Anterior cingulate cortex (tissue), 58 donors: ENCODE measurements around the gene LEF1.

Source experiments
- DNase-seq, 58 donors: peaks; one replicate each; lab custom pipeline; 2025; lab: John Stamatoyannopoulos, UW

LEF1 gene

DNA sequence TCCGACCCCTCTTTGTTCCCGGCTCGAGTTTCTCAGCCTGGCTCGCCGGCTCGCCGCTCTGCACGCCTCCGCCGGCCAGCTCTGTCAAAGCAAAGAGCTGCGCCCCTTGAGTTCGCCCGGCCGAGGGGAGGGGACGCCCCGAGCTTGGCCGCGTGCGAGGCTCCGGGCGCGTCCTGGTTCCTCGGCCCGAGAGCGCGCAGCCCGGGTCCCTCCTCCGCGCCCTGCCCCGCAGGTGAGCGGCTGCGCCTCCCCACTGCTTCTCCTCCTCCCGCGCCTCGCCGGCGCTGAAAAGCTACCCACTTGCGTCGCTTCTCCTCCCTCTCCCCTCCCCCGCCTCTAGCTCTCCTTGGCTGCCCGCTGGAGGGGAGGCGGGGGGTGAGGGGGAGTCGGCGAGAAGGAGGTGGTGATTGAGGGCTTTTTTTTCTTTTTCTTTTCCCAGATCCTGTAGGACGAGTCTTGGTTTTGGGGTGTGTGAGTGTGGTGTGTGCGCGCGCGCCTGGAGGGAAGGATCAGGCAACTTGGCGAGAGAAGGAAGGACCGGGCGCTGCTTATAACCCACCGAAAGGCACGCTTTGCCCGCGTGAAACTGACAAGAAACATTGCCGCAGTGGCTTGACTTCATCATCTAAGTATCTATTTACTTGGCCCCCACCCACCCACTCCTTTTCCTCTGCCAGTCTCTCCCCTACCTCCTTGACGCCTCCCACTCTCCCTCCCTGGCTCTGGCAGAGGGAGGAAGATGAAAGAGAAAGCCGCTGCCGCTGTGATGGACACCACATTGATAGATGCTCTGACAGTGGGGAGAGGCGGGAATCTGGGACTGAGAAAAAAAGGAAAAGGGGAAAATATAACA is at the start of gene LEF1:
Gene LEF1, minus strand, starts transcription at position 262 of the 853 bp plus-strand sequence. CDS start 1,165 bp downstream, outside the sequence.
- no peak for DNase-seq

DNA sequence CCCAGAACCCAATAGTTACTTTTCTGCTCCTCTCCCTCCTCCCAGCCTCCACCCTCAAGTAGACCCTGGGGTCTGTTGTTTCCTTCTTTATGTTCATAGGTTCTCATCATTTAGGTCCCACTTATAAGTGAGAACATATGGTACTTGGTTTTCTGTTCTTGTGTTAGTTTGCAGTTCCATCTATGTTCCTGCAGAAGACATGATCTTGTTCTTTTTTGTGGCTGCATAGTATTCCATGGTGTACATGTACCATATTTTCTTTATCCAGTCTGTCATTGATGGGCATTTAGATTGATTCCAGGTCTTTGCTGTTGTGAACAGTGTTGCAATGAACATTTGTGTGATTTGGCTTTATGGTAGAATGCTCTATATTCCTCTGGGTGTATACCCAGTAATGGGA is 47.8 kb upstream of the LEF1 start:
- DNase-seq, result no peak

DNA sequence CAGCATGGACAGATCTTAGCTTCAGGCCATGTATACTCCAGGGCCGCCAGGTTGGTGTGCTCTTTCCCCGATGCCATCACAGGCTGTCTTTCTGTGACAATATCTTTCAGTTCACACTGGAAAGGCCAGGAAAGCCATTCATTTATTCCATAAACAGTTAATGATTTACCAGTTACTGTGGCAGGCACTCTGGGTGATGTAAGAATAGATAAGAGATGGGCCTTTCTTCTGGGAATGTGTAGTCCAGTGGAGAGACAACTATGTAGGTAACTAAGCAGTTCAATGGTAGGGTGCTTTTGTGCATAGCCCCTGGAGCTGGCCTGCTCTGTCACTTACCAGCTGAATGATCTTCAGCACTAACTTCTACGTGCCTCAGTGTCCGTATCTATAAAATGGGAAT is 46.3 kb upstream of the LEF1 start:
- no peak for DNase-seq

DNA sequence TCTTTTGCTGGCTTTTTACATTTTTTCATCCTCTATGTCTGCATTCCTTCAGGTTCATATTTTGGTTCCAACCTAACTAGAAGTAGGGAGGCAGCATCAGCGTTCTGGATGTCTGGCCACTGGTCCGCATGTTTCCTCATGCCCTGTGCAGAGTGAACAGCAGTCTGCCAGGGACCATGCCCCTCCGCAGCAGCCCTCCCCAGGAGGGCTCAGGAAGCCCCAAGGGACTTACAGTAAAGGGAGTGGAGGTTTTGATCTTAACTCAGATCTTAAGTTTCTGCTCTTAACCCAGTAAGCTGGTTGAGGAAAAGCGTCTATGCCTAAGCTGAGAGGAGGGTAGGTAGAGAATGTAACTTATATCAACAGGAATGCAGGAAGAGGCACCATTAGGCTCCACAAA is 45.0 kb upstream of the LEF1 start:
- no peak for DNase-seq

DNA sequence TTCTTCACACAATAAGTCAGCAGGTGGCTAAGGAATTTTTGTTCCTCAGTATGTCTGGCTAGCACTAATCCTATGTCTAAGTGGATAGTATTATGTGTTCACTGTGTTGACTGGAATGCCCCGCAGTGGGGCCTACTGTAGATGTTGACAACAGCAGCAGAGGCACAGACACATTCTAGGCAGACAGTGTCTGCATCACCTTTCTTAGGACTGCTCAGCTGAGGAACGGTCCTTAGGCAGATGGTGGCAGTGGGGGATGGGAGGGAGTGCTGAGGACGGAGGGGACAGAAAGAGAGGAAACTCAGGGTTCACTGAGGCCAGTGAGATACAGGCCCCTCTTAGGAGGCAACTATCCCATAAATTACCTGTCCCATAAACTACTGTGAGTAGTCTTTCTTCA is 44.6 kb upstream of the LEF1 start:
- DNase-seq, result no peak

DNA sequence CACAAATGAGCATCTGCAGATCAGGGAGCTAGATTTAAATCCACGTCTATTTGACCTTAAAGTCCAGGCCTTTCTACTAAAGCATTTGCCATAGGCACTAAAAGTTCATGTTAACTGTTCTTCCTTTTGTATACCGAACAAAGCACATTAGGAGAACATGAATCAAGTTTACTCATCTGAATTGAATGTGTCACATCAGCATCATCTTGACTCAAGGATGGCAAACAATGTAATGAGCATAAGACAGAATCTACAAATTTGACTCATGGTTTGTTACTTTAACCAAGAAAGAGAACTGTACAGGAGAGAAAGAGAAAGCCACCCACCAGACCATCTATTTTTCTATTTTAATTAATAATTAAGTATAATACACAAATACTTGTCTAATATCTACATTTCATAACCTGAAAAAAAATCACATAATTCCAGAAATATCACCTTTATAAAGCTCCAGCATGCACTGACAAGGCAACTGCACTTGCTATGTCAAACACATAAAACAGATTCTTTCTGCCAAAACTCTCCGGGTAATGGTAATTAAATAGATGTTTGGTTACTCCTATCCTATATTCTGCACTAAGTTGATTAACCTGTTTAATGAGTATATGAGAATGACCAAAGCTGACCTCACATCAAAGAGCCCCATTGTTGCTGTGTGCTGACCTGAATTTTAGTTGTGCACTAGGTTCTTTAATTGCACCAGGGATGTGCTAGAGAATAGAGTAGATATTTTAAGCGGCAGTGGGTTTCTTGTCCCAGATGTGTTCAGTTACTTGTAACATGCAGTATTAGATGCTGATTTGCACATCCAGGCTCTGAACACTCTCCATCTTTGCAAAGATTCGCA is 42.5 kb upstream of the LEF1 start:
- DNase-seq, result no peak

DNA sequence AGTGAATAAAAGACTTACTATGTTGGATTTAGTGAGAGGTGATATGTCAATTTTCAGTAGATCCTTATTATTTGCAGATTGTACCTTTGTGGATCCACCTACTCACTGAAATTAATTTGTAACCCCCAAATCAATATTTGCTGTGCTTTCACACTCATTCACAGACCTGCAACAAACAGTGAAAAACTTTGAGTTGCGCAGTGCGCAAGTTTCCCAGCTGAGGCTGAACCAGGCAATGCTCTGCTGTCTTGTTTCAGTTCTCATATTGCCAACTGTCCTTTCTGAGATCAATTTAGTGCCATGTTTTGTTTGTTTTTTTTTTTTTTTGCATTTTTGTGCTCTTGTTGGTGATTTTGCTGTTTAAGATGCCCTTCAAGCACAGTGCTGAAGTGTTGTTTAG is 40.8 kb upstream of the LEF1 start:
- DNase-seq, result no peak

DNA sequence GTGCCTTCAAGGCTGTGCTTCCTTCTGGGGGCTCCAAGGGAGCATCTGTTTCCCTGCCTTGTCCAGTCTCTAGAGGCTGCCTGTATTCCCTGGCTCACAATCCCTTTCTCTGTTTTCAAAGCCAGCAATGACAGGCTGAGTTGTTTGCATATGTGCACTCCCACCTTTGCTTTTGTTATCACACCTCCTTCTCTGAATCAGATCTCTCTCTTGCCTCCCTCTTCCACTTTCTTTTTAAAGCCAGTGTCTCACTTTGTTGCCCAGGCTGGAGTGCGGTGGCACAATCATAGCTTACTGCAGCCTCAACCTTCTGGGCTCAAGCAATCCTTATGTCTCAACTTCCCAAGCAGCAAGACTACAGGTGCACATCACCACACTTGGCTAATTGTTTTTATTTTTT is 37.1 kb upstream of the LEF1 start:
- no peak for DNase-seq

DNA sequence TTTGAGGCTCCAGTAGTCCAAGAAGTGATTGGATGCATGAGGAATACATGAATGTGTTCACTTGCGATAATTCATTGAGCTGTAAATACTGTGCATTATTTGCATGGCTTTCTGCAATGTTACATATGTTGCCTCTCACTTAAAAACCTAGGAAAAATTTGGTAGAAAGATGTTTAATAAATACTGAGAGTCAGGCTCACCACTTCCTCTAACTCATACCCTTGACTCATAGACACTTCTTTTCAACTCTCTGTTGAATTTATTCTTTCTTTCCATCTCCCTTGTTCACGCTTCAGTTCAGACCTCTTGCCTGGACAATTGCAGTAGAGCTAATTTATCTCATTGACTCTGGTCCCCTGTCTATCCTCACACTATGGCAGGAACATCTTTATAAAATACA is 35.8 kb upstream of the LEF1 start:
- DNase-seq, result no peak

DNA sequence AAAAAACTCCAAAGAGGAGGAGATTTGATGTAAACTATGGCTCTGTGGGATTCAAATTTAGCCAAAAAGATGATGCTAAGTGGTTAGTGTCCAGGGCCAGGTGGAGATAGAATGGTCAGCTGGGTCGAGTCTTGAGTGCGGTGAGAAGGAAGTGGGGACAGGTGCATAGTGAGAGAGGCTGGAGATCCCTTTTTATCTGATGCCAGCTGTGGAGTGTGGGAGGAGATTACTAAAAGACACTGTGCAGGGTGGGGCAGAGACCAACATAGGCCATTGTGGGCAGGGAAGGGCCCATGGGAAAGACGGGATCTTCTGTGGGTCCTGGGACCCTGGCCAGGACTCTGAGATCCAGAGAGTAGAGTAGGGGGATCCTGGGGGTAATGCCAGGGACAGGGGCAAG is 34.6 kb upstream of the LEF1 start:
- no peak for DNase-seq

DNA sequence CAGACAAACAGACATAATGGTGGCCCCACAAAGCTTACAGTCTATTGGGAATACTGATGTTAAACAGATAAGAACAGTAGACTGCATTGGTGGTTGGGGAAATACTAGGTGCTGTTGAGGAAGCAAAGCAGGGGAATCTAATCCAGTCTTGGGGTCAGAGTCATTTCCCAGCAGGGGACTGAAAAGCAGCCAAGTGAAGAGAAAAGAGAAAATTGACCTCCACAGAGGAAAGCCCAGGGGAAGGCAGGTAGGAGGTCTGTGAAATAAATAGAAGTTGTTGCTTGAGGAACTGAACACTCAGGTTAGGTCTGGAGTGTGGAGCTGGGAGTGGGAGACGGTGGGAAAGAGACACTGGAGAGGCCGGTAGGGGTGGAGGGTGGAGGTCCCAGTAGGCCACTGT is 33.0 kb upstream of the LEF1 start:
- DNase-seq, result no peak

DNA sequence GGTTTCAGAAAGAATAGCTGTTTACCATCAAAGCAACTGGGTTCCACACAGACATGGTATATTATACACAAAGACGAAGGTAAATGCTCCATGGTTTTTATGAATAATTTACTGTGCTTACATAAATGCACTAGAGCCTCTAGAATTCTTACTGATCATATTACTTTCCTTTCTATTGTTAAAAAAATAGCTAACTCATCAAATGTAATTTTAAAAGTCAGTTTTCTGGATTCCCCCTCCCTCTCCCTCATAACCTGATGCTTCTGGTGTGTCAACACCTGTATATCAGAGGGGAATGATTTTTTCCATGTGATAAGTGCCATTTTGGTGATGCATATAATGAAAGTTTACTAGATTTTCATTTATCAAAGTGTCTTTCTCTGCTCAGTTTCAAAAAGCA is 31.1 kb upstream of the LEF1 start:
- DNase-seq, result no peak

DNA sequence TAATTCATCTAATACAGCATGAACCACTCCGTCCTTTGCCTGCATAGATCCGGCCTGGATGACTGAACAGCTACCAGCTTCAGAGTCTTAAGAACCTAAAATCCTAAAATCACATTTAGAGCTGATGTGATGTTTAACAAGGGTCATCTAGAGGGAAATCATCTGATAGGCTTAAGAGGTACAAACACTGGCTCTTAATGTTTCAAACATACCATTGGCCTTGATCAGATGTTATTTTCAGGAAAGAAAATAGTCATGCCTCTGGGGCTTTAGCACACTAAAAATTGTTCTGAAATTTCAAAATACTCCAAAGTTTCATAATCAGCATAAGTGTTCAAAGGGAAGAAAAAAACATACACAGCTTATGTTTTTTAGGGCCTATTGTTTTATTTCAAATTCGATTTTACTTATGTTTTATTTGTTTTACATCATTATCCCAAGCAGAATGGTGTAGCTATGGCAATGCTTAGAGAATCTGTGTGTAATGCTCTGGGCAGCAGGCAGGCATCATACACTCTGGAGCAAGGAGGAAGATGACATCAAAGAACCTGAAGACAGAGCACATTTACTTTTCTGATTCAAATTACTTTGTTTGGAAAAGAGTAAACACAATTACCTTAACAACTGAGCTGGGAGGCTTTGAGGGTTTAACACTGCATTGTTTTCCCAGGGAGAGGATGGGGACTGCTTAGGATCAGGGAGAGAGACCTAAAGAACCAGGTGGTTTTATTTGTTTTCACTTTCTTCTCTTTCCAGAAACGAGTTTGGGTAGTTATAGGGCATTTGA is 25.3 kb upstream of the LEF1 start:
- no peak for DNase-seq

DNA sequence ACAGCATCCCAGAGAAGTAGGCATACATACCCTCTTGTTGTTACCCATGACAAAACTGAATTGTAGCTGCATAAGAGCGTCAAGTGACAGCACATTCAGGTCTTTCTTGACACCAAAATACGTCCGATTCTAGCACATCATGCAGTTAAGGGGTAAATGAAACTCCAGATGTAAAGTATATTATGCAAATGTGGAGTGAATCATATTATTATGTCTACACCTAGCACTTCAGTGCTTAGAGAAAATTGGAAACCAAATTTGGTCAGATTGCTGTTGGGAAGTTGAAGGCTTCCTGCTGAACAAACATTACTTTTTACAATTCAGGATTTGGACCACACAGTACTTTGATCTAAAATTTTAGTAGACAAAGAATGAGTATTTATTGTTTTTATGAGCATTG is 24.2 kb upstream of the LEF1 start:
- DNase-seq, result no peak

DNA sequence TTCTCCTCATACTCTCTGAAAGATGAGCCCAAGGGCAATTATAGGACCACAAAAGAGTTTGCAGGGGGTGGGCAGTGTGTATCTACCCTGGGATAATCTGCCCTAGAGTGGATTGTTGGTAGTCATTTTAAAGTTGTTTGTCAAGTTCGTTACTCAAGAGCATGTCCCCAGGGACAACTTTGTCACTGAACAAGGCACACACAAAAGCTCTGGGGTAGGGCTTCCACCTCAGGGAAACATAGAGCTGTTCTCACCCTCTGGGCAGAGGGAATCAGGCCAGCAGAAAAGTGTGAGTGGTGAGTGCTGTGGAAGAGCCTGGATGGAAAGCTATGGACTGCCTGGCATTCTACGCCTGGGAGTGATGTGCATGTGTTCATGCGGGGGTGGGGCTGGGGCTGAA is 23.3 kb upstream of the LEF1 start:
- DNase-seq, result no peak

DNA sequence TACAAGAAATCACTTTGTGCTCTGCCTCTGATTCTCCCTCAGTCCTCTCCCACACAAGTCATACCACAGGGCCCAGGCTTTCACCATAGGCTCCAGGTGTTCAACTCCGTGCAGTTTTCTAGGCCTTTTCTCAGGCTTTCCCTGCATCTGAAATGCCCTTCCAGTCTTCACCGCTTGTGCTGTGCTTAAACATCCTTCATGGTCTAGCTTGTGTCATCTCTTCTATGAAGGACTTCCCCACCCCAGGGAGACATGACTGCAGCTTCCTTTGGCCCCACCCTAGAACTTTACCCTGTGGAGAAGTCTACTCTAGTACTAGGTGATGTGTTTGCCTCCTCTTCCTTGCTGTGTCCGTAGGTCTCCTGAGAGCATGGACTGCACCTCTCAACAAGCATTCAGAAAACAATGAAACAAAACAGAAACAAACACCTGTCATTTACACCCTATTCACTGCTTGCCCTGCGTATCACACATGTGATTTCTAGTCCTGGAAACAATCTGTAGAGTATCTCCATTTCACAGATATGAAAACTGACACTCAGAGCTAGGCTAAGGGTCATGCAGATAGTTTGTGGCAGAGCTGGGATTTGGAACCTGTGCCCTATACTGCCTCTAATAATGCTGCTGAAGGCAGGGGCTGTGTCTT is 22.7 kb upstream of the LEF1 start:
- DNase-seq, result no peak

DNA sequence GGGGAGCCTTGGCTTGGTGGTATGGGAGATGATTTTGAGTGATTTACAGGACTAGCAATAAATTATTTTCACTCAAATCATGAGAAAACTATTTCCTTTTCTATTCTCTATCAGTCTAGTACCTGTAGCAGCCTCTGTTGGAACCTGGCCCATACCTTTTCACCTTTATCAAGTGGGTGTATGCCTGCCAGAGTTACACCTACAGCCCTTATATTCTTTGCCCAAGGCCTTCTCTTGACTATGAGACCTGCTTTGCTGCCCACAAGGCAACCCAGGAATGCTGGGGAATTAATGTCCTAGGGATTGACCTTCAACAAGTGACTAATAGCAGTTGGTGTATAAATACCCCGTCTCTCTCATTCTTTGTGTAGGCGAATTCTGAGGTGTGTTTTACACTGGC is 20.0 kb upstream of the LEF1 start:
- DNase-seq, result no peak

DNA sequence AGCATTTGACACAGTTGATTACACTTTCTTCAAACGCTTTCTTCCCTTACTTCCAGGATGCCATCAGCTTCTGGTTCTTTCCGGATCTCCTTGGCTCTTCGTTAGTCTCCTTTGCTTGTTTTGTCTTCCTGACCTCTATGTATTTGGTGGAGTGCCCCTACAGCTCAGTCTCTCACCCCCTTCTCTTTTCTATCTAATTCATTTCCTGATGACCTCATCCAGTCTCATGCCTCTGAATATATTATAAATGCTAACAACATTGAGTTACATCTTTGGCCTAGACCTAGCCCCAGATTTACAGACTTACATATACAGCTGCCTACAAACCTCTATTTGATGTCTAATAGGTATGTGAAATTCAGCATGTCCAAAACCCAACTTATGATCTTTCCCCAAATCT is 16.5 kb upstream of the LEF1 start:
- DNase-seq, result no peak

DNA sequence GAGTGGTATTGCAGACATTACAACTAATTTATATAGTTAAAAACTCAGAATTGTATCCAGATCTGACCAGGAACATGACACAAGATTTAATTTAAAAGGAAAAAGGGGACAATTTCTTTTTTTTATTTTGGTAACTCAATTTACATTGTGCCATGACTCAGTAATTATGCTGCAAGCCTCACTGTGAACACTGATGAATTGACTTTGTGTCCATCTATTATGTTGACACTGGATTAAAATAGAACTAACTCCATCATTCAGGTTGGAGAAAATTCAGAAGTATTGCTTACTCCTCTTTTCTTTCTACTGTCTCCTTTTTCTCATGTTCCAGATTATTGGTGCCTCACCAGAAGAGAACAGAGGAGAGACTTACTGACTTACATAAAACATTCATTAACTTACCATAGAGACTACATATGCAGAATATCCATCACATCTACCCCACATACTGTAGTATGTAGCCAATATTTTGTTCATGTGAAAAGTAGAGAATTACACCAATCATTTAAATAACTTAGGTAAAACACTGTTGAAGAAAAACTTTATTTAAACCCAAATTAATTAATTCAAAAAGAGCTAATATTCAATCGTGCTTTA is 15.8 kb upstream of the LEF1 start:
- DNase-seq, result no peak

DNA sequence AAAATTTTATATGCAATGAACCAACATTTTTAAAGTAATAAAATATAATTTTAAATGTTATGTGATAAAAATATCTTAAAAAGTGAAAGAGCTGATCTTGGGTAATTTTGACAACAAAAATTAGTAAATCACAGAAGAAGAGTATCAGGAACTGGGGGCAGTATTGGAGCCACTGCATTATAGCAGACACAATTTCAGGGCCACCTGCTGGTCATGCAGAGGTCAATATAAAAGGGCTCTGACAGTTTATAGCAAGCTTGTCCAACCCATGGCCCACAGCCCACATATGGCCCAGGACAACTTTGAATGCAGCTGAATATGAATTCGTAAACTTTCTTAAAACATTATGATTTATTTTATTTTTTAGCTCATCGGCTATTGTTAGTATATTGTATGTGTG is 13.0 kb upstream of the LEF1 start:
- no peak for DNase-seq
